GM12872 (cell line): ENCODE results near the gene PM20D2.

Experiments used
- CTCF ChIP-seq: IDR thresholded peaks from 3 replicates; pipeline ENCODE4 v1.5.1; 2011; ENCODE audit warnings: low read depth, mild to moderate bottlenecking, low read length, moderate library complexity; ENCODE audit not compliant: insufficient read depth

PM20D2 gene

GRCh38 chr6:89145091-89145955 is 532 bp upstream of the PM20D2 start:
- TF ChIP-seq CTCF, result no peak

GRCh38 chr6:89146718-89147700 is 1.2 kb downstream of the PM20D2 start:
- TF ChIP-seq CTCF, result no peak

GRCh38 chr6:89148016-89148750 is 2.3 kb downstream of the PM20D2 start:
- no peak for TF ChIP-seq CTCF

- TF ChIP-seq CTCF, result no peak
These were observed 8.3 kb downstream of the PM20D2 start for GRCh38 chr6:89154131-89154530.

GRCh38 chr6:89160331-89161092 is 14.7 kb downstream of the PM20D2 start:
- no peak for TF ChIP-seq CTCF

GRCh38 chr6:89161326-89162046 is 15.6 kb downstream of the PM20D2 start:
- no peak for TF ChIP-seq CTCF
